ENCODE data around the gene TBXA2R. TPM values are rescaled to one million over a fixed set of nuclear protein-coding genes. Genes with fewer than 3 reads are reported as not detected.

The TBXA2R gene
- 0.30 and 0.65 TPM in 2 replicates for total RNA-seq

GRCh38 chr19:3606690-3607289, at the start of gene TBXA2R:
TSS of gene TBXA2R (minus strand) at chr19:3606875. CDS start at chr19:3600634, 6,241 bp downstream.

GRCh38 chr19:3626473-3627350, 20.0 kb upstream of the TBXA2R start, which contains the start of gene CACTIN:
TSS of gene CACTIN (minus strand) at chr19:3626790. CDS start at chr19:3626762, 28 bp downstream.

GRCh38 chr19:3585301-3586126, 21.2 kb downstream of the TBXA2R start, which contains the start of gene GIPC3:
TSS of gene GIPC3 (plus strand) at chr19:3585478. CDS start at chr19:3585598, 120 bp downstream.

GRCh38 chr19:3572855-3573161, 33.9 kb downstream of the TBXA2R start, which contains the start of gene HMG20B:
TSS of gene HMG20B (plus strand) at chr19:3572944. CDS start at chr19:3573310, 366 bp downstream.

GRCh38 chr19:3557461-3558248, 49.0 kb downstream of the TBXA2R start, which contains the start of gene MFSD12:
TSS of gene MFSD12 (minus strand) at chr19:3557586. CDS start at chr19:3557403, 183 bp downstream.

Other genes with a start within 250 kb of the TBXA2R start
- gene NFIC, start 240.3 kb downstream of the TBXA2R start, total RNA-seq: 20.1 TPM in 2 replicates
- 0.32 TPM in 1 of 2 replicates, not detected in the other for gene SMIM24, start 126.3 kb downstream of the TBXA2R start, total RNA-seq
- gene SMIM44, start 123.4 kb downstream of the TBXA2R start, total RNA-seq: not detected in 2 replicates
- gene DOHH, start 106.2 kb downstream of the TBXA2R start, total RNA-seq: 13.8 and 14.0 TPM in 2 replicates
- gene FZR1, start 100.6 kb downstream of the TBXA2R start, total RNA-seq: 30.5 and 32.2 TPM in 2 replicates
- gene TEKTIP1, start 67.7 kb downstream of the TBXA2R start, total RNA-seq: not detected in 2 replicates
- gene MFSD12, start 49.3 kb downstream of the TBXA2R start, total RNA-seq: 74.6 and 79.3 TPM in 2 replicates
- 98.4 and 108 TPM in 2 replicates for gene HMG20B, start 33.9 kb downstream of the TBXA2R start, total RNA-seq
- gene GIPC3, start 21.4 kb downstream of the TBXA2R start, total RNA-seq: 0.30 and 0.32 TPM in 2 replicates
- gene CACTIN, start 19.9 kb upstream of the TBXA2R start, total RNA-seq: 29.2 and 40.1 TPM in 2 replicates
- gene PIP5K1C, start 93.6 kb upstream of the TBXA2R start, total RNA-seq: 17.2 and 19.8 TPM in 2 replicates
- not detected in 2 replicates for gene TJP3, start 101.5 kb upstream of the TBXA2R start, total RNA-seq
- 16.9 and 22.0 TPM in 2 replicates for gene APBA3, start 154.8 kb upstream of the TBXA2R start, total RNA-seq
- 61.7 and 89.7 TPM in 2 replicates for gene MRPL54, start 155.8 kb upstream of the TBXA2R start, total RNA-seq
- gene RAX2, start 165.4 kb upstream of the TBXA2R start, total RNA-seq: not detected in 2 replicates
- gene MATK, start 179.5 kb upstream of the TBXA2R start, total RNA-seq: not detected in 2 replicates